Prostate gland (tissue), 2 donors: ENCODE results near the gene MOB3A. TPM values are rescaled to one million over a fixed set of nuclear protein-coding genes. Genes with fewer than 3 reads are reported as not detected.

Experiments used
- DNase-seq: peaks from one replicate; pipeline ENCODE4 v3.0.0-alpha.2; 2019; ENCODE audit warnings: low spot score
- H3K27ac ChIP-seq, 2 donors: fragments of 200-600 bp; sonication (generic); 2 replicates each; pipeline ENCODE4 v1.5.1; 2017 to 2019
- H3K27me3 ChIP-seq: fragments of 200-600 bp; sonication (generic); replicated peaks from 2 replicates; pipeline ENCODE4 v1.5.1; 2019; ENCODE audit not compliant: insufficient read depth
- H3K36me3 ChIP-seq, 2 donors: fragments of 200-600 bp; sonication (generic); 1 replicate in 1 of 2; 2 replicates in 1 of 2; pipeline versions ENCODE4 v1.5.1 to v1.8.1; 2017 to 2019
- H3K4me1 ChIP-seq: fragments of 200-600 bp; sonication (generic); replicated peaks from 2 replicates; pipeline ENCODE4 v1.5.1; 2019
- H3K4me3 ChIP-seq, 2 donors: fragments of 200-600 bp; sonication (generic); 2 replicates each; pipeline ENCODE4 v1.5.1; 2017 to 2019
- H3K9me3 ChIP-seq: fragments of 200-600 bp; sonication (generic); 2 replicates; pipeline ENCODE4 v1.5.1; 2017
- CTCF ChIP-seq, 4 experiments: fragments of 200-600 bp in 2 of 4; fragments of 450-650 bp in 2 of 4; sonication (generic) in 2 of 4; IDR thresholded peaks; 1 replicate in 3 of 4; 2 replicates in 1 of 4; pipeline ENCODE4 v1.5.1; 2016 to 2019; ENCODE audit warnings: antibody characterized with exemption in 4 of 4, mild to moderate bottlenecking in 2 of 4, moderate library complexity in 2 of 4
- POLR2A ChIP-seq: fragments of 450-650 bp; IDR thresholded peaks from one replicate; pipeline ENCODE4 v1.6.1; 2016; ENCODE audit warnings: antibody characterized with exemption, mild to moderate bottlenecking
- POLR2AphosphoS5 ChIP-seq: sonication (generic); formaldehyde crosslinking; IDR thresholded peaks from one replicate; pipeline ENCODE4 v1.6.1; 2017; ENCODE audit warnings: antibody characterized with exemption
- WGBS: methylation state at CpG from one replicate; pipeline ENCODE4 v1.1.5; 2018; 5-methylcytosine and 5-hydroxymethylcytosine counted together
- intact Hi-C: fragments of 100-400 bp; cut with DNase I; formaldehyde crosslinking; loops from one replicate; pipeline ENCODE4 v1.14.2; 2022
- total RNA-seq, 2 donors: library from RNA; depleted of rRNA; stranded (reverse); fragments of >200 nt; gene quantifications; one replicate each; pipeline ENCODE4 v1.1.0, GENCODE V29; 2016

Gene MOB3A
- total RNA-seq, 2 donors from 2014 or later: 40.1 to 43.5 TPM

DNA sequence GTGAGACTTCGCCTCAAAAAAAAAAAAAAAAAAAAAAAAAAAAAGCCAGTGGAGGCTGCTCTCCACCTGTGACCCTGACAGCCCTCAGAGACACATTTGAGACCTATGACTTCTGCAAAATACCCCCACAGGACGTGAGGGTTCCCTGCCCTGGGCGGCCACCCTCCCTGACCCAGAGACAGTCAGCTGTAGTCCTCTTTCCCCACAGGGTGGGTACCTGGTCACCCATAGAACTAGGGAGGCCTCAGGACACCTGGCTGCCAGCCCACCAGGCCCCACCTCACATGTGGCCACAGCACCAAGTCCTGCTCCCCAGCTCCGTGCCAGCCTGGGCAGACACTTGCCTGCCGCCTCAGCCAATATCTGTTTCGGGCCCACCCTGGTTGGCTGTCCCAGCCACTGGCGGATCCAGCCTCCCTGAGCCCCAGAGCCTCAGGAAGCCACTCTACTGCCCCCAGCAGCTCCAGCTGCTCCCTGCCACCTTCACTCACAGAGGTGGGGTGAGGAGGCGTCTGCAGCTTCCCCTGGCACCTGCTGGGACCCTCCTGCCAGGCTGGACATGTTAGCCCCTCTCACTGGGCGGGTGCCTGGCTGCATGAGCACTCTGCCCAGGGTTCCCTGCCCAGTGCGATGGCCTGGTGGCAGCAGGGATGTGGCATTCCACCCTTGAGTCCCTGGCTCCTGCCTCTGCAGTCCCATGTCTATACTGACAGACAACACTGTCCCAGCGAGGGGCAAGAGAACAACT lies 52.0 kb downstream of the MOB3A start:
- peak overlapping the region; percentile 99 to 100 for H3K27ac ChIP-seq
- H3K4me1 ChIP-seq: peaks cover 67% of the 10 kb centered on the region
- TF ChIP-seq CTCF (IDR thresholded peaks at IDR 0.05) (no peak), POLR2A (no peak), POLR2AphosphoS5 (no peak)
- H3K36me3 ChIP-seq: peaks cover 9 to 12% of the 10 kb centered on the region in 2 donors
- no peaks in the 10 kb centered on the region for H3K9me3 ChIP-seq
- WGBS: 77% methylated on average over 11 of the region's 11 CpGs
- intact Hi-C loops: no loop called here
- no peak overlapping the region for H3K4me3 ChIP-seq
- H3K27me3 ChIP-seq: no peaks in the 10 kb centered on the region
- no peak for DNase-seq

GRCh38 chr19:2043251-2043641 lies 52.9 kb downstream of the MOB3A start:
- WGBS: 58% methylated on average over 9 of the region's 9 CpGs
- no peak overlapping the region for H3K4me3 ChIP-seq
- H3K9me3 ChIP-seq: no peaks in the 10 kb centered on the region
- peaks cover 59% of the 10 kb centered on the region for H3K4me1 ChIP-seq
- intact Hi-C loops: no loop called here
- H3K27ac ChIP-seq: peak overlapping the region; percentile 99 to 100
- TF ChIP-seq POLR2A (no peak), CTCF (IDR thresholded peaks at IDR 0.05) (no peak), POLR2AphosphoS5 (no peak)
- no peak for DNase-seq
- peaks cover 9 to 18% of the 10 kb centered on the region in 2 donors for H3K36me3 ChIP-seq
- H3K27me3 ChIP-seq: no peaks in the 10 kb centered on the region

- TF ChIP-seq CTCF (IDR thresholded peaks at IDR 0.05): no peak
- TF ChIP-seq POLR2AphosphoS5: no peak
- TF ChIP-seq POLR2A: peak; percentile 23
- intact Hi-C loops: no loop called here
- peak overlapping the region; percentile 99 to 100 for H3K27ac ChIP-seq
- H3K9me3 ChIP-seq: no peaks in the 10 kb centered on the region
- WGBS: 27% methylated on average over 27 of the region's 29 CpGs
- H3K4me3 ChIP-seq: peak overlapping the region; percentile 11 to 16
- H3K4me1 ChIP-seq: peaks cover 53% of the 10 kb centered on the region
- no peaks in the 10 kb centered on the region for H3K27me3 ChIP-seq
- no peak for DNase-seq
- H3K36me3 ChIP-seq: peaks cover 9 to 19% of the 10 kb centered on the region in 2 donors
Measured at GRCh38 chr19:2042485-2043250, 53.5 kb downstream of the MOB3A start.

GRCh38 chr19:2041683-2042484 lies 54.2 kb downstream of the MOB3A start:
- H3K36me3 ChIP-seq: peaks cover 9 to 19% of the 10 kb centered on the region in 2 donors
- 19% methylated on average over 50 of the region's 77 CpGs for WGBS
- intact Hi-C loops: no loop called here

More at GRCh38 chr19:2041683-2042484, 54.2 kb downstream of the MOB3A start:
- Histone ChIP-seq H3K27ac (peak overlapping the region; percentile 99 to 100), H3K4me1 (peaks cover 45% of the 10 kb centered on the region), H3K4me3 (peak overlapping the region; percentile 16 to 41), H3K9me3 (no peaks in the 10 kb centered on the region), H3K27me3 (no peaks in the 10 kb centered on the region)
- TF ChIP-seq CTCF (IDR thresholded peaks at IDR 0.05) (no peak), POLR2A (peak; percentile 68), POLR2AphosphoS5 (peak; percentile 81)
- DNase-seq: peak; percentile 99
